Stimulated activated CD8-positive, alpha-beta memory T cell treated with anti-CD3 and anti-CD28 coated beads, Interleukin-15, amount 100 ng/mL, for 24 hours (primary cell): ENCODE results near the gene SPTBN1.
"Not testable (repeated sequence)": the region's sequence is repeated elsewhere in the genome, so short reads cannot be mapped to it uniquely, and the experiment has no call there.

Experiments used
- DNase-seq: peaks from one replicate; pipeline ENCODE4 v3.0.0-alpha.2; 2020; ENCODE audit warnings: low read depth

The SPTBN1 gene

DNA sequence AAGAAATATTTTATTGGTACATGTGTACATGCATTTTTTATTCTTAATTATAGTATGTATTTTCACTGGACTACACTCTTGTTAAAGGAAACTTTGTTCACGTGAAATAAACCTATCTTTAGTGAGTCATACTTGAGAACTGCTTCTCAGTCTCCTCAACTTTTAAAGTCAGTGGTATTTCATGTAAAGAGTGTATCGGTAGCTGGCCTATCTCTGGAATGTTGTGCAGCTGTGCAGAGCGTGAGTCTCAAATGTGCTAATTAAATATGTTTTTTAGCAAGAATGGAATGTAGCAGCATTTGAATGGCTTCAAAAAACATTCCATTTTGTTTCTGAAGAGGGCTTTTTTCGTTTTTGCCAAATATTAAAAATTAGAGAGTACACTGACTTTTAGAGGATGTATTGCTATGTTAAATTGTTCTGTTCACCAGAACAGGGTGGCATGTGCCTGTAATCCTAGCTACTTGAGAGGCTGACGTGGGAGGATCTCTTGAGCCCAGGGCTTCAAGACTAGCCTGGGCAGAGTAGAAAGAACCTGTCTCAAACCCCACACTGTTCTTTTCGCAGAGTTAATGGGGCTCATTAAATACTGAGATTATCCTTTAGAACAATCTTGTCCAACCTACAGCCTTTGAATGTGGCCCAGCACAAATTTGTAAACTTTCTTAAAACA is 14.3 kb downstream of the SPTBN1 start:
- DNase-seq, result no peak

DNA sequence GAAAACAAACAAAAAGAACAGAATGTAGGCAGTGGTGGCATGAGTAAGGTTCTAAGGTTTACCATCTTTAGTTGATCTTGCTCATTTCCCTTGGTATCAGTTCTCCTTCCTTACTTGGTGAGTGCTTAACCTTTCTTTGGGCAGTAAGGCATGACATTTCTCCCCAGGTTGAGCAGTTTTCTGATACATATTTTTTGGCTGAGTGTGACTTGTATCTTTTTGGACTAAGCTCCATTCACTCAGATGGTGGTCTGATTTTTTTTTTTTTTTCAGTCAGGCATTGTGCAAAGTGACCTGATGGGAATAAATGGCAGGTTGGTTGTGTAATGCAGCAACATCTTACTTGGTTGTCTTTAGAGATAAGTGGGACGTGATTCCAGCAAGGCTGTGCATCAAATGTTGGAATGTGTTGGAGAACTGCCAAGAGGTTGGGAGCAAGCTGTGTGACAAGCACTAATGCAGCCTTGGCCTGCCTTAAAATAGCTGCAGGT is 15.1 kb downstream of the SPTBN1 start:
- no peak for DNase-seq

DNA sequence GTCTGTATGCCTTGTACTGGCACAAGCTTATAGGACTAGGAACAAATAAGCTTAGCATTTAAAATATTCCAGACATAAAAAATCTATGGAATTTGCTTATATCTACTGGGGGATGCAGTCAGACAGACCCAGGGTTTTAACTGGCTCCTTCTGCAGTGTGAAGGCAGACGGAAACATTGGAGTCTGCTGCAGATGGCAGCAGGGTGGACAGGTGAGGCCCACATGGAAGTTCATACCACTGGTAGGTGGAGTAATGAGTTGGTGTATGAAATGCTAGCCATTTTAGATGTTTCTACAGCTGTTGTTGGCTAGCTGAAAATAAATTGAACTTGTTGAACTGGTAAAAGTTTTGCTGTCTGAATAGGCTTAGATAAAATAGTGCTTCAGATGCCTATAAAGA is 17.7 kb downstream of the SPTBN1 start:
- DNase-seq, result no peak

DNA sequence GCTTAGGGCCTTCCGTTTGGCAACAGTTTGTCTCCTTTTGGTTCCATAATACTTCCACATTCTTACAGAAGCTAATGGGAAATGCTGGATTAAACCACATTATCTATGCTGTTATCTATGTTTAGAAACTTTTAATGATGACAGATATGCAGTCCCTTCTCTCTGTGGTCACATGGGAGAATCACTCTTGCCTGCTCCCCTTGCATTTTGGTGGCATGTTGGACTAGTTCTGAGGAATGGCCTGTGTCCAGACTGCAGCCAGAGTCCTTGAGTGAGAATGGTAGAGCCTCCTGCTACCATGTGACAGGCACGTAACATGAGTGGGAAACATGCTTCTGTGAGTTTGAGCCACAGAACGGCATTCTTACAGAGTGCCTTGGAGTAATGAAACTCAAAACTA is 19.2 kb downstream of the SPTBN1 start:
- DNase-seq, result no peak

DNA sequence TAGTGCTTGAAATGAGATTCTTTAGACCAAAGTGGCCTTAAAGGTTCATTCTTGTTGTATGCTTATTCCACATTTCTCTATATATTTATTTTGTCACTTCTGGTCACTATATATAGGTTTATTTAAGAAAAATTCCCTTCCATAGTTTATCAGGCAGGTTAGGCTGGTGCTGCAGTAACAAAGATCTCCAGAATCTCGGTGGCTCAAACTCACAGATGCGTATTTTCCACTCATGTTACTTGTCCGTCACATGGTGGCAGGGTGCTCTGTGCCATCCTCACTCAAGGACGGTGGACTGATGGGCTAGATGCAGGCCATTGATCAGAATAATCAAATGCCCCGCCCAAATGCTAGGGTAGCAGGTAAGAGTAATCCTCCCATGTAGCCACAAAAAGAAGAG is 19.8 kb downstream of the SPTBN1 start:
- DNase-seq, result no peak

DNA sequence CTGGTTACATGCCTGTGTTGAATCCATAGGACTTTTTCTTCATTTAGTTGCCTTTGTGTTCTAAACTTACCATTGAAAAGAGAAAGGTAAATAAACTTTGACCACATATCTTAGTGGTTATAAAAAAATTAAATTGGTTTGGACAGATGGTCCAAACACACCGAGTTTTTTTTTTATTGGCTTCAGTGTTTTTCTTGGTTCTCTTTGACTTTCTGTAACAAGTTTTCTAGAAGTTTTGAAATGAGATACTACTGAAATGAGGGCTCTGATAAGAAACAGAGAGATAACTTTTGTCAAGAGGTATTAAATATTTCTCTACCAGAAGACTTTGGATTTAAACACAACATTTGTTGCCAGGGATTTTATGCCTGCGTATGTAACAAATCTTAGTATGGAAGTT is 20.7 kb downstream of the SPTBN1 start:
- DNase-seq, result no peak

DNA sequence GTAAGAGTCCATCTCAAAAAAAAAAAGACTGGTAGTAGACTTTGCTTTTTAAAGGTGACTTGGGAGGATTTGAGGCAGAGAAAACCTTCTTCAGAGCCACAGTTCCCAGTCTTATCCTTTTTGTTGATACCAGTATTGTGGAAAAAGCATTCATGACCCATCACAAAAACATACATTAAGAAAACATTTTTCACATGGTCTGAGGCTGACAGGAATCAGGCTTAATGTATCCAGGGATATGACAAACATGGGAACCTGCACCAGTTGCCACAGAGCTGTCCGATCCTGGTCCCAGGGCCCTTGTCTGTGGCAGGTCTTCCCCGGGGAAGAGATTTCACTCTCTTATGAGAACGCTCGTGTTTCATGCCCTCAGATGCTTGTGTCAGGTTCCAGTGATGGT is 21.8 kb downstream of the SPTBN1 start:
- DNase-seq, result no peak

DNA sequence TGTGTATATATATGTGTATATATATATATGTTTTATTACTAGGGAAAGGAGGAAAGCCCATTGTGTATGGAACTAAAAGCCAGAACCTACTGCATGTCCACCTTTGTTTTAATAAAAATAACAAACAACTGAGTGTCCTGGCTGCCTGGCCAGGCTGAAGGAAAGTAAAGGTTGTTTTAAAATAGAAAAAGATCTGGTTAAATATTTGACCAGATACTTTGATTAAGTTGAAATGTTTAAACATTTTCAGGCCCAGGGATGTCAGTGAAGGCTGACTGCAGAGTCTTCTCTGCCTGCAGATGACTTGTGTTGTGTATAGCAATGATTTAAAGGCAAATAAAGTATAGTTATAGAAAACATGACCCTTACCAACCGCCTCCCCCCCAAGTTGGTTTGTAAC is 22.8 kb downstream of the SPTBN1 start:
- no peak for DNase-seq

DNA sequence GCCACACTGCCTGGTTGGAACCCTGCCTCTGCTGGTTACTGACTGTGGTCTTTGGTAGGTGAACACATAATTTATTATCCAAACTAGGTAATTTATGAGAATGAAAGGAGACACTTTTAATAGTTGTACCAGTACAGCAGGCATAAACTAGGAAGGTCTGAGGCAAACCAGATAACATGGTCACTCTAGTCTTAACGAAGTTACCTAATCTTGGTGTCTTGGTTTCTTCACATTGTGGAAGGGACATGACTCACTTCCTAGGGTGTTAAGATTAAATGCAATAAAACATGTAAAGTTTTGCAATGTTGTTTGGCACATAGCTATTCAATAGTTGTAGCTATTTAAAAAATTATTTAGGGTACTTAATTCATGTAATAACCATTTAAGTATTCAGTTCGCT is 23.3 kb downstream of the SPTBN1 start:
- DNase-seq, result no peak

DNA sequence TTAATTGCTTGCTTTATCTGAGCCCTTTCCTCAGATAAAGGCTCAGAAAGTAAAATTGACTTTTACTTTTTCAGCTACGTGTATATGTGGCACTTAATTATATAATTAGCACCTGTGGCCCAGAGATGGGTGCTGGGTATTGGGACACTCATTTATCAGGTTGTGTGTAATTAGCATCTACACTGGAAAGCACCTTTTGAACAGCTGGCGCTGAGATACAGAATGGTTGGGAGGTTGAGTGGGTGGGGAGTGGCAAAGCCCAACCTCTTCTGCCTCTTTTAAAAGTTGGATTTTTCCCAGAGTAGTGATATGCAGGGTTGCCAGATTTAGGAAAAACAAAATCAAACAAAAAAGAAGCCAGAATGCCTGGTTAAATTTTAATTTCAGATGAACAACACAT is 23.9 kb downstream of the SPTBN1 start:
- no peak for DNase-seq

DNA sequence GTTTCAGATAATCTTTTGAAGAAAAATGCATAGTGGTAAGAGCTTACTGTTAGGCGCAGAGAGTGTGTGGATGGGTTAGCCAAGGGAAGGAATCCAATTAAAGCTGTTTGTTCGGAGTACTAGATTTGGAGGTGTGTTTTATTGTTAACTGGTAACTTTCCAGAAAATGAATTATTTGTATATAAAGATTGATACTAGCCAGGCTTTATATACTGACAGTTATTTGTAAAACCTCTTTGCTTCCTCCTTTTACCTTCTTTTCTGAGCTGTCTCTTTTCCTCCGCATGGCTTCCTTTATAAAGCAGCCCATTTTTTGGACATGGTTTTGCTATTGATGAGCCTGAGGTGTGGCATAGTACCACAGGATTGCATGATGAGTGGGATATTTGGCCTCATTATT is 25.6 kb downstream of the SPTBN1 start:
- no peak for DNase-seq

DNA sequence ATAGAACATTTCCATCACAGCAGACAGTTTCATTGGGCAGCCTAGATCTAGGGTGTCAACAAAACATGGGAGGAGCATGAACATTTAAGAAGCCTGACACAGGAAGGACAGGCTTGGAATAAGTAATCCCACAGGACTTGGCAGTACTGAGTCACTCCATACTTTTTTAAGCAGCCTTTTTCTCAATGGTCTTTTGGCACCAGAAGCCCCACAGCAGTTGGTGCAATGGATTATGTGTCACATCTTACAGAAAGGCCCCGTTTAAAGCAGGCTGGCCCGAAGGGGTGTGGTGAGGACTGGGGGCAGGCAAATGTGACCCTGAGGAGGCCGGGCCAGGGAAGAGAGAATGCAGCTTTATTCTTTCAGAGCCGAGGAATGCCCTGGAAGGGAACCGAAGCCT is 26.6 kb downstream of the SPTBN1 start:
- DNase-seq, result no peak

DNA sequence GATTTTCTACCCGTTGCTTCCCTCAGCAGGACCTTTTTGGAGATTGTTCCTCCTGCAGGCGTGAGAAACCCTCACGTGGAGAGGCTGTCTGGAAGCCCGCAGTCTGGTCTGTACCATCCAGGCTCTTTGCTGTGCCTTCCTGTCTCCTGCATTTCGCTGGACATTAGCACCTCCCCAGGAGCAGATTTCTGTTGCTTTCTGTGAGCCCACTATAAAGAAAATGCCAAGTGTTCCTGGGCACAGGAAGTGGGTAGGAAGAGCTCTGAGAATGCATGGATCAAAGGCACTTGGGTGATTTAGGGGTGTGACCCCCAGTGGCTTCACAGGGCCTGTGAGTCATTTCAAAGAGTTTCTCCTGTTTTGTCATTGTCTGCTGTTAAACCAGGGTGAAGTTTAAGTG is 27.3 kb downstream of the SPTBN1 start:
- DNase-seq, result no peak

DNA sequence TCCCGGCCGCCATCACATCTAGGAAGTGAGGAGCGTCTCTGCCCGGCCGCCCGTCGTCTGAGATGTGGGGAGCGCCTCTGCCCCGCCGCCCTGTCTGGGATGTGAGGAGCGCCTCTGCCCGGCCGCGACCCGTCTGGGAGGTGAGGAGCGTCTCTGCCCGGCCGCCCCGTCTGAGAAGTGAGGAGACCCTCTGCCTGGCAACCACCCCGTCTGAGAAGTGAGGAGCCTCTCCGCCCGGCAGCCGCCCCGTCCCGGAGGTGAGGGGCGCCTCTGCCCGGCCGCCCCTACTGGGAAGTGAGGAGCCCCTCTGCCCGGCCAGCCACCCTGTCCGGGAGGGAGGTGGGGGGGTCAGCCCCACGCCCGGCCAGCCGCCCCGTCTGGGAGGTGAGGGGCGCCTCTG is 29.6 kb downstream of the SPTBN1 start:
- not testable (repeated sequence) for DNase-seq

DNA sequence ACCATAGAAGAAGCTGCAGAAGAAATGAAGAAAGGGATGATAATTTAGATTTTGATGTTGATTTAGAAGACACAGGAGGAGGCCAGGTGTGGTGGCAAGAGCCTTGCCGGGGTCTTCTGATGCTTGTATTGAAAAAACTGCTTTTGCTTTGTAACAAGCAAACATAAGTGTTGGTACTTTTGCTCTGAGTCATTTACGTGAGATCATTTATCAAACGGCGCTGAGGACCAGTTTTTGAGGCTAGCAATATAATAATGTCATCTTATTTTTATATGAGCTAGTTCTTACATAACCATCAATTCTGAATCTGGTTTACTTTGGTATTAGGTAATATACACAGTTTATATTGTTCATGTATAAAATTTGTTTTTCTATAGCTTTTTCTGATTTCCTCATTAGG is 30.6 kb downstream of the SPTBN1 start:
- no peak for DNase-seq

DNA sequence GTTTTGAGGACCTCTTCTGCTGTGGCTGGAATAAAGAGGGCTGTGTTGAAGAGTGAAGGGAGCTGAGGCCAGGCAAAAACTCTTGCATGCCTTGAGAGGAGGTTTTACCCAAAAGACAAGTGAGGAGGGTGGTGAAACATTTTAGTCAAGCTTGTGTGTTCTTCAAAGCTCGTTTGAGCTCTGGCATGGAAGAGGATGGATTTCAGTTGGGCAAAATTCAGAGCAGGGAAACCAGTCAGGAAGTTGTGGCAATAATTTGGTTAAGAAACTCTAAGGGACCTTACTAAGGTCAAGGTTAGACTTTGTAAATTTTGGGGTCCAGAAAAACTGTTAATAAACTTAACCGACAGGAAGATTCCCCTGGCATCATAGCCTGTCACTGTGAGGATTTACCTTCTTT is 34.7 kb downstream of the SPTBN1 start:
- no peak for DNase-seq

DNA sequence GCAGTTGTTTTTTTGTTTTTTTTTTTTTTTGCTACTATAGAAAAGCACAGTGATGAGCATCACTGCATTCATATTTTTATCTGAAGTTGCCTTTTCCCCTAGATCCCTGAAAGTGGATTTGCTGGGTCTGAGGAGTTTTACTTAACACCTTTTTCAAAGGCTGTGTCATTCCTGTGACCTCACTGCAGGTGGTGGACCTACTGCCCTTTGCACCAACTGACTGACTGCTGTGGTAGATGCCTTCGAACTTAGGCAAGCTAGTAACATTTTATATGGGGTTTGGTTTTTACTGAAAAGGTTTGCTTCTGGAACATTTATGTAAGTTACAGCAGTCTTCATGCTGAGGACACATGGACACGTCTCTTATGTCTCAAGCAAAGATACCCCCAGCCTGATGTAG is 36.2 kb downstream of the SPTBN1 start:
- no peak for DNase-seq

DNA sequence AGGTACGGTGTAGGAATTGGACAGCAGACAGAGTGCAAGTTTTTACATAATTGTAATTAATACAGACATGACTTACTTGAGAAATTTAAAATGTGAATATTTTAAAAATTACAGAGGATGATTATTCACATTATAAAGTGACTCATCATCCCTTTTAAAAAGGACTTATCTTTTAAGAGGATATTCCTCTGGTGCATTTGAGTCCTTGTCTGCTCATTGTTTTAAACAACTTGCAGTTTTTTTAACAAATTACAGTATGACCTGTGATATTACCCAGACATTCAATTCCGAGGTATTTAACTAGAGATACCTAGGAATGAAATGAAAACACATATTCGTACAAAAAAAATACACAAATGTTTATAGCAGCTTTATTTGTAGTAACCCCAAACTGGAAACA is 38.0 kb downstream of the SPTBN1 start:
- no peak for DNase-seq

DNA sequence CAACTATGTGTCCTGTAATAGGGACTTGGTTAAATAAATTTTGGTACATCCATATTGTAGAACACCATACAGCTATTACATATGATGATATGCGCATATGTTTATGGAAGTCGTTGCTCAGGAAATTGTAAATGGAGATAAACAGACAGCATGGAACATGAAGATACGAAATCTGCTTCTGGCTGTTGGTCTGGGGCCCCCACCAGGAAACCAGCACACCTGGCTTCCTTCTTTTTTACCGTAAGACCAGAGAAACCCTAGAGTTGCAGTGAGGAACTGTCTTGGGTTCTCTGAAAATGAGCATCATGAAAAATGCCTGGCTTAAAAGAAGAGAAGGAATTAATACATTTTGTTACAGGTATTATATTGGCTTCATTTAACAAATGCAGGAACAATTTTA is 40.8 kb downstream of the SPTBN1 start:
- DNase-seq, result no peak

DNA sequence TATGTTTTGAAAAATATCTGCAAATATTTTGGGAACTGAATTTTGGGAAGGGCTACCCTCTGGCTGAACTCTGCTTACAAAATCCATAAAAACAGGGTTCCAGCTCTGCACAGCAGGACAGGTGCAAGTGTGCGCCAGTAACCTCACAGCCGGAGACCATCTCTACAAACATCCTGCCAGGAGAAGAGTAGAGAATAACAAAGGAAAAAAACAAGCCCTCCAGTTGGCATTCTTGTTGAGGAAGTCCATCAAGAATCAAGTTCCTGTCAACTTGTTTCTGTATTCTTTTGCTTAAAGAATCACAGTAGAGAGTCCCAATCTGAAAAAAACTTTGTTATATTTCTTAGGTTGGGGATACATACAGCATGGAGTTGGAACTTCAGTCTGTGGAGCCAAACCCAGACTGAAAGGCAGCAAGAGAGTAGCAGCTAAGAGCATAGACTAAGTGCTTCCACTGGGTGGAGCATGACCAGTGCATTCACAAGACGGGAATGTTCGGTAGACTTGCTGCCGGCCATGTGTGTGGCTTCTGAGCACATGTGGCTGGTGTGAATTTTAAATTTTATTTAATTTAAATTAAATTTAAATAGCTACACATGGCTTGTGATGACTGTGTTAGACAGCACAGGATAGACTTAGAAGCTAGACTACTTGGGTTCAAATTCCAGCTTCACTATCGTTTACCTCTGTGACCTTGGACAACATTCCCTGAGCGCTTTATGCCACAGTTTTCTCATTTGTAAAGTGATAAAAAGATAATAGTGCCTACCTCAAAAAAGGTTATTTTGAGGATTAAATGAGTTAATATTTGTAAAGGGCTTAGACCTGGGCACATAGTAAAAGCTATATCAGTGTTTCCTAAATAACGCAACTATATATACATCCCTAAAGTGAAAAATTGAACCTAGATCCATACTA is 41.9 kb downstream of the SPTBN1 start:
- no peak for DNase-seq

DNA sequence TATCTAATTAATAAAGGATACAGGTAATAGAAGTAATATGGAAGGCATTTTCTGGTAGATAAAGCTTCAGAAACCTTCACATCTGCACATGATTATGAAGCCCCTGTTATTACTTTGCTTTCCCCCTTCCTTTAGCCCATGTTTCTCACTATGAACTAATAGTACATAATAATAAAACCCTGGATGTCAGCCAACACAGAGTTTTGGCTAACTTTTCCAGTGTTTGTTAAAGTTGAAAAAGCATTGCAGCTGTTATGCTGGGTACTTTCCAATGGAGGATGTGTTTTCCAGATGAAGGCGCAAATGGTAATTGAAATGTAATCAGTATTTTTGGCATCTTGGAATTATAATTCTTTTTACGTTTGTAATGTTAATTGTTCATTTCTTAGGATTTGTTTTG is 43.5 kb downstream of the SPTBN1 start:
- no peak for DNase-seq

DNA sequence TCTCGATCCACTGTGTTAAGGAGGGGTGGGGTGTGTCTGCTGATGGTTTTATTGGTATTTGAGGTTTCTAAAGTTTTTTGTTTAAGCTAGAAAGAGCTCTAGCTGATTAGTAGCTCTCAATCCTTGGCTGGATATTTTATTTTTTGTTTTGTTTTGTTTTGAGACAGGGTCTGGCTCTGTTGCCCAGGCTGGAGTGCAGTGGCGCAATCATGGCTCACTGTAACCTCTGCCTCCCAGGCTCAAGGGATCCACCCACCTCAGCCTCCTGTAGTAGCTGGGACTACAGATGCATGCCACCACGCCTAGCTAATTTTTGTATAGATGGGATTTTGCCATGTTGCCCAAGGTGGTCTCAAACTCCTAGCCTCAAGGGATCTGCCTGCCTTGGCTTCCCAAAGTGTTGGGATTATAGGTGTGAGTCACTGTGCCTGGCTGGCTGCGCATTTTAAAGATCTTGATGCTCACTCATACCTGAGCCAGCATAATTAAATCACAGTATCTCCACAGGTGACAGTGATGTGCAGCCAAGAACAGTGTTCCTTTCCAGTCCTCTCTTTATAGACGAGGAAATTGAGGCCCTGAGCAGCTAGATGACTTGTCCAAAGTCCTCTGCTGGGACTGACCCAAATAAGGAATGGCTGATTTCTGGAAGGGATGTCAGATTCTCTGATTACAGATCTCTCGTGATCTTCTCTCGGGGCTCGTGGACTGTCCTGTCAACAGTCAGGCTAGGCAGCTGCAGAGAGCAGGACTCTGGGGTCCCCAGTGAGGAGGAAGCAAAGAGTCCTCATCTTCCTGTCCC is 44.5 kb downstream of the SPTBN1 start:
- DNase-seq, result no peak

DNA sequence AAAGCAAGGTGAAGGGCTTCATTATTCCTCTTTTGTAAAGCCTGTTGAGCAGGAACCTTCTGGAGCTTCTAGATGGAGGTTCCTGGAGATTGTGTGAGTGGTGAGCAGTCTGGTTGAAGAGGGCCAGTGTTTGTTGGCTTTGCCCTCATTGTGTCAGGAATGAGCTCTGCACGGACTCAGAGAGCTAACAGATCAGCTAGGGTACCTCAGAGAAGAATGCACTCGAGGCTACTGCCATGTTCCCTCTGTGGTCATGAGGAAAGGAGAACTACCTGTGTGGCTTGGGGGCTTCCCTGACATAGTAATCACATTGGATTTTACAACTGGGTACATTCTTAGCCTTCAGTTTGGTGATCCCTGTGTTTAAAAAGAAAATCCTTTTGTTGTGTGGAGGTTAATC is 46.6 kb downstream of the SPTBN1 start:
- no peak for DNase-seq
